HL-60/S4 (cell line): Measurements from ENCODE around the gene EPHB4.

ENCODE experiments used
- in situ Hi-C: fragments of 300-500 bp; cut with MboI; formaldehyde crosslinking; loops from 2 replicates; pipeline ENCODE4 v1.14.3; 2022; ENCODE audit warnings: low sequenced_read_pairs

Gene EPHB4

GRCh38 chr7:100854146-100854895 is 27.0 kb upstream of the EPHB4 start:
- in situ Hi-C loops, result no loop called here

GRCh38 chr7:100852048-100852872 is 24.9 kb upstream of the EPHB4 start, which contains the start of gene SLC12A9:
Gene SLC12A9, plus strand, starts transcription at chr7:100852713. Its CDS starts 1,485 bp downstream, at chr7:100854198.
- in situ Hi-C loops, result no loop called here

GRCh38 chr7:100847360-100847759 is 20.0 kb upstream of the EPHB4 start:
- in situ Hi-C loops, result no loop called here

GRCh38 chr7:100840470-100841100 is 13.3 kb upstream of the EPHB4 start:
- in situ Hi-C loops, result no loop called here

- in situ Hi-C loops, result no loop called here
Measured at GRCh38 chr7:100839361-100839760, 12.0 kb upstream of the EPHB4 start.

- in situ Hi-C loops, result no loop called here
Measured at GRCh38 chr7:100837099-100837836, 9.9 kb upstream of the EPHB4 start.

GRCh38 chr7:100836812-100837098 is 9.4 kb upstream of the EPHB4 start:
- in situ Hi-C loops, result no loop called here

GRCh38 chr7:100835903-100836811 is 8.8 kb upstream of the EPHB4 start:
- in situ Hi-C loops, result no loop called here

GRCh38 chr7:100832281-100832633 is 4.9 kb upstream of the EPHB4 start:
- in situ Hi-C loops, result no loop called here

GRCh38 chr7:100830396-100830795 is 3.1 kb upstream of the EPHB4 start:
- in situ Hi-C loops, result no loop called here

- in situ Hi-C loops, result no loop called here
Measured at GRCh38 chr7:100829150-100829716, 1.9 kb upstream of the EPHB4 start.

GRCh38 chr7:100826514-100827329 is 601 bp downstream of the EPHB4 start:
- in situ Hi-C loops, result no loop called here

- in situ Hi-C loops, result no loop called here
Measured at GRCh38 chr7:100825751-100826513, 1.4 kb downstream of the EPHB4 start.

GRCh38 chr7:100825215-100825671 is 2.1 kb downstream of the EPHB4 start:
- in situ Hi-C loops, result no loop called here

- in situ Hi-C loops, result no loop called here
Measured at GRCh38 chr7:100824499-100825214, 2.7 kb downstream of the EPHB4 start.

GRCh38 chr7:100823534-100823933 is 3.8 kb downstream of the EPHB4 start:
- in situ Hi-C loops, result no loop called here

GRCh38 chr7:100823140-100823525 is 4.2 kb downstream of the EPHB4 start:
- in situ Hi-C loops, result no loop called here
